Measurements from ENCODE around the gene ZSWIM1.

GRCh38 chr20:45908084-45908483, 27.1 kb downstream of the ZSWIM1 start:
- TF ChIP-seq POLR2A (IDR thresholded peaks at IDR 0.05; ENCODE audit: low read depth, low read length) (no peak), POLR2AphosphoS5 (IDR thresholded peaks at IDR 0.05; ENCODE audit: insufficient read depth, low read depth, low read length) (no peak), EZH2 (IDR thresholded peaks at IDR 0.05; ENCODE audit: borderline replicate concordance, low read depth, low read length, severe bottlenecking) (no peak), MYC (IDR thresholded peaks at IDR 0.05; ENCODE audit: low read depth, low read length) (no peak), MAX (IDR thresholded peaks at IDR 0.05; ENCODE audit: insufficient read depth, insufficient read length) (no peak), JUN (IDR thresholded peaks at IDR 0.05; ENCODE audit: borderline replicate concordance, insufficient read depth, insufficient read length, low read depth) (no peak)
- TF ChIP-seq, protein P1, sequence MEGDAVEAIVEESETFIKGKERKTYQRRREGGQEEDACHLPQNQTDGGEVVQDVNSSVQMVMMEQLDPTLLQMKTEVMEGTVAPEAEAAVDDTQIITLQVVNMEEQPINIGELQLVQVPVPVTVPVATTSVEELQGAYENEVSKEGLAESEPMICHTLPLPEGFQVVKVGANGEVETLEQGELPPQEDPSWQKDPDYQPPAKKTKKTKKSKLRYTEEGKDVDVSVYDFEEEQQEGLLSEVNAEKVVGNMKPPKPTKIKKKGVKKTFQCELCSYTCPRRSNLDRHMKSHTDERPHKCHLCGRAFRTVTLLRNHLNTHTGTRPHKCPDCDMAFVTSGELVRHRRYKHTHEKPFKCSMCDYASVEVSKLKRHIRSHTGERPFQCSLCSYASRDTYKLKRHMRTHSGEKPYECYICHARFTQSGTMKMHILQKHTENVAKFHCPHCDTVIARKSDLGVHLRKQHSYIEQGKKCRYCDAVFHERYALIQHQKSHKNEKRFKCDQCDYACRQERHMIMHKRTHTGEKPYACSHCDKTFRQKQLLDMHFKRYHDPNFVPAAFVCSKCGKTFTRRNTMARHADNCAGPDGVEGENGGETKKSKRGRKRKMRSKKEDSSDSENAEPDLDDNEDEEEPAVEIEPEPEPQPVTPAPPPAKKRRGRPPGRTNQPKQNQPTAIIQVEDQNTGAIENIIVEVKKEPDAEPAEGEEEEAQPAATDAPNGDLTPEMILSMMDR (IDR thresholded peaks at IDR 0.05; ENCODE audit: extremely low read depth in 1 of 2, insufficient read depth in 1 of 2, low read depth in 1 of 2, low read length in 2 of 2): no peak

Data from endothelial cell of umbilical vein (primary cell).